ENCODE data around the gene TBC1D10A.
A peak's percentile ranks its signal among the peaks of the same experiment; 100 is the strongest.

TBC1D10A gene

DNA sequence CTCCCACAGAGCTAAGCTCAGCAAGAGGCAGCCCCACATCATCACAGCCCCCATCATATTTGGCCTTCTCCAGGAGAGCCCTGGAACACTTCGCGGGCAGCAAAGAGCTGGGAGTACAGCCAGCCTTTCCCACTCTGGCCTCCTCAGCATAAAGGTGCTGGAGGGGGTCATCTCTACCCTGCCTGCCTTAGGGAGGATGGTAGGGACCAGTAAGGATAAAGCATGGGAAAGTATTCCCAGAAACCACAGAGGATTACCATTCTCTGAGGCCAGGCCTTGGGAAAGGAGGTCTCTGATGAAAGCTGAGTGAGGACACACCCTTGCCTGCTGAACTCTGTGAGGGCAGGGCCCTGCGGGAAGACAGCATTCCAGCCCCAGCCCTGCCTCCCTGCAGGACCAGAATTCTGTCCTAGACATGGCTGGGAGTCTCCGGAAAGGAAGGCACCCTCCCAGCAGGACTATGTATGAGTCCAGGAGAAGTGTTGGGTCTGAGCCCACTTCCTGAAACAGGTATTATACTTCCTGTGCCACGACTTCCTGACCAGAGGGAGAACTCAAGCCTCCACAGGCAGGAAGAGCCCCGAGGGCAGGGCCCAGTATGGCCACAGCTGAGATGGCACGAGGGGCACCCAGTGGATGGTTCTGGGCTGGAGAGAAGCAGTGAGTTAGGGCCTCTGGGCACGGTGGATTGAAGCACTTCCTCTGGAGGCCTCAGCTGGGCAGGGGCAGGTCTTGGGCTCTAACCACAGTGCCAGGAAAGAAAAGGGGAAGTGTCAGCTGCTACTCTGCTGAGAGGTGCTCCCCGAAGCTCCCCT lies 24.5 kb downstream of the TBC1D10A start:
- peak in 13 of 58 donors; percentile 6 to 58 (median 22) for DNase-seq

DNA sequence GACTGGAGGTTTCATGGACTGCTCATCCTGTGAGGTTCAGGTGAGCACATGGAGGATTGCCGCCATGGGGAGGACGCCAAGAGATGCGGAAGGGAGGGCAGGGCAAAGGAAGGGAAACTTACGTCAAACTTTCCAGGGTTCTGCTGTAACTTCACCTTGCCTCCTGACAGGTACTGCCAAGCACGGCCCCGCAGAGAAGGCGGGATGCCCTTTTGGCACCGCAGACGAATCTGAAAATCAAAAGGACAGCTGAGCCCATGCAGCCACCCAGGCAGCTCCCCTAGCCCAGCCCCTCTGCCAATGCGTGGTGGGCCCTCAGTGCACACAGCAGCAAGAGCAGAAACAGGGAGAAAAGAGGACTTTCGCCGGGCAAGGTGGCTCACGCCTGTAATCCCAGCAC lies 27.4 kb downstream of the TBC1D10A start:
- DNase-seq, result no peak

DNA sequence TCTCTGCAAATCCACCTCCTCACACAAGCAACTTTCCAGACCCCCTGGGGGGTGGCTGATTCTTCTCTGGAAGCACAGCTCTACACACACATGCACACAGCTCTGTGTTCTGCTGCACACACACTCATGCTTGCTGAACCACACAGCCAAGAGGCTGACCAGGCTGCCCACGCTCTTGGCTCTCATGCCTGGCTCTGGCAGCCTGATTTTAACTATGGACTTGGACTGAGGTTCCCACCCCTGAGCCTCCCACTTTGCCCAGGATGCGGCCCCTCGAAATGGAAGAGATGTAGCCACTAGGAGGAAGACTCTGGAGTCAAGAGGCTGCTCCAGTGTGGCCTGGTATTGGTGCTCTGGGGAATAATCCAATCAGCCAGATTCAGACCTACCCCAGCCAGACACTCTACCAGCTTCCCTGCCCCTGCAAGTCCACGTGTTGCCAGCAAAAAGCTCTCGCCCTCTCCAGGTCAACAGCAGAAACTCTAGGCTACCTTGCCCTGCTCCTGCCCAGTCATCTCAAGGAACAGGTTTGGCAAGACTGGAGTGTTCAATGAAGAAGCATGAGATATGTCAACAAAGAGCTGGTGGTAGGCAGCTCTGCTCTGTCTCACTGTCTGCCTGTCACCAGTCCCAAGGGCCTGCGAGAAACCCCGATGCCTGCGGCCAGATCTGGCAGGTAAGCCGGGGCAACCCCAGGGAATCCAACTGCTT lies 28.6 kb downstream of the TBC1D10A start:
- DNase-seq, result no peak

DNA sequence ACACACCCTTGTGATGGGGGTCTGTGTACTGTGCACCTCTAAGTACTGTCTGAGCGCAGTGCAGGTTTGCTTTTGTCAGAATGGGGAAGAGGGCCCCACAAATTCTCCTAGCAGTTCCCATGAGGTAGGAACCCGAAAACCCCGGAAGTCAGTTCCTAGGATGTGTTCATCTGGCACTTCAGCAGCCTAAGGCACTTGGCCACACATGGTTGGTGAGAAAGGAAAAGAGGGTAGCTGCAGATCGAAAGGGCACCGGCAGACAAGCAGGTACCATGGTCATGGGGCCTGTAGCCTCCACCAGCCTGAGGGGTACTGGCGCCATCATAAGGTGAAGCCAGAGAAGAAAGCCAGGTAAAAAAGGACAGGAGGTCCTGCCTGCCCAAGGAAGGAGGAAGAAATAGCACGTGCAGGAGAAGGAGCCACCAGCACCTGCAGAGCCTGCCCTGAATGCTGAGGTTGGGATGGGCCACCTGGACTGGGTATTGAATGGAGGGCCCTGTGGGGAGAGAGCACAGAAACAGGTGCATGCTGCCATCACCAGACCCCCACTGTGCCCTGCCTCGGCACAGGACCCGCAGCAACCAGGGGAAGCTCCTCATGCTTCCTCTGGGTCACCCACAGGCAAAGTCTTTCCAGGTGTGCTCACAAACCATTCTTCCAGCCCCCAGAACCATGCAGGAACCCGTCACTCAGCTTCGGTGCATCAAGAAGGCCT lies 29.3 kb downstream of the TBC1D10A start:
- DNase-seq, result no peak

DNA sequence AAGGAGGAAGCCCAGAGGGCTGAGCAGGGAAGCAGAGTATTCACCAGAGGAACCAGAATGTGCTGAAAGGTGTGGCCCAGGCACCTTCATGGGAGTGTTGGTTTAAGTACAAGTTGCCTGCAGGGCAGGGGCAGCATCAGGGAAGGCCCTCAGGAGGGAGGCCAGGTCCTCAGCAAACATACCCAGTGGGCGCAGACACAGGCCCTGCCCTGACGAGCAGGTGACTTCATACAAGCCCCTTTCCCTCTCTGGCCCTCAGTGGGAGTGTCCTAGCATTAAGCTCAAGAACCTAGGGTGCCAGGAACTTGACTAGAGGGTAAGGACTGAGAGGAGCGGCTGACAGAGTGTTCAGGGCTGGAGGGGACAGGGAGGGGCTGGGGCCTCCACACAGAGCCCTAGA lies 29.9 kb downstream of the TBC1D10A start:
- no peak for DNase-seq

DNA sequence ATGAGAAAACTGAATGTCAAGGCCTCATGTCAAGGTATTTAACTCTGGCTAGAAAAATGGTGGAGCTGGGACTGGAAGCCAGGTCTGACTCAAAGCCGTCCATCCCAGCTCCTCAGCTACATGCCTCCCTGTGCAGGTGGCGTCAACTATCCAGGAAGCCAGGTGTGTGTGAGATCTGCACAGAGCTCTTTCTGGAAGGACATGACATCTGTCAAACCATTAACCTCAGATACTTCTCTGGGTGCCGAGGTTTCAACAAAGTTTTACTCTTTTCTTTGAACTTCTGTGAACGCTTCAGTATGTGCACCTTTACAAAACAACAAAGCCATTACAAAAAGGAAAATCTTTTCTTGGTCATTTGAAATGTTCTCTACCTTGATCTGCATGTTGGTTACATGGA lies 30.4 kb downstream of the TBC1D10A start:
- no peak for DNase-seq

DNA sequence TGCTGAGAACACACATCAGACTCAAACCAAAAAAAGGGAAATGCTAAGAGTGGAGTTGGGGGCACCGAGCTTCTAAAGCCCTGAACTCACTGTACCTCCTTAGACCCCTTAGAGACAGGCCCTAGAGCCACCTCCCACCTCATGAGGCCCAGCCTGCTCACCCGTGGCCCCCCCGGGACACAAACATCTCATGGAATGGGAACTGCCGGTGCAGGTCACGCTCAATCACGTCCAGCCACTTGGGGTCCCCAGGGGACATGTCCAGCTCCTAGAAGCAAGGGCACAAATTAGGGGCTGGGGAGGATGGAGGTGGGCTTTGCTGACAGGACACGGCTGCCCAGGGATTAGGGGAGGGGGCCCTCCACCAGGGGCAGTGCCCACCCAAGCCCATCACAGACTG lies 31.2 kb downstream of the TBC1D10A start:
- DNase-seq, result no peak

DNA sequence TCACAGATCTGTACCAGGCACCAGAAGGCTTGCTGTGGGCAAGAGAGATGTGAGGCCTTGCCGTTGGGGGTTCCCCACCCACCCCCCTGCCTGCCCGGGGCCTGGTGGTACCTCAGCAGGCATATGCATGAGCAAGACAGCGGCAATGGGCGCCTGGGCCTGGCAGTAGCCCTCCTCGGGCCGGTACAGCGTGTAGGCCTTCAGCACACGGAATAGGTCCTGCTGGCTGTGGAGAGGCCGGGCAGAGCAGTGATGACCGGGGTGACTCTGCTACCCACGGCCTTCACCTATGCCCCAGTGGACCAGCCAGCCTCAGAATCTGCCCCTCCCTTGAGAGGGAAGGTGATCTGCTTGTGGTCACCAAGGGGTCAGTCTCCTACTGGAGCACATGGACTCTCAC lies 31.9 kb downstream of the TBC1D10A start:
- DNase-seq, result no peak

DNA sequence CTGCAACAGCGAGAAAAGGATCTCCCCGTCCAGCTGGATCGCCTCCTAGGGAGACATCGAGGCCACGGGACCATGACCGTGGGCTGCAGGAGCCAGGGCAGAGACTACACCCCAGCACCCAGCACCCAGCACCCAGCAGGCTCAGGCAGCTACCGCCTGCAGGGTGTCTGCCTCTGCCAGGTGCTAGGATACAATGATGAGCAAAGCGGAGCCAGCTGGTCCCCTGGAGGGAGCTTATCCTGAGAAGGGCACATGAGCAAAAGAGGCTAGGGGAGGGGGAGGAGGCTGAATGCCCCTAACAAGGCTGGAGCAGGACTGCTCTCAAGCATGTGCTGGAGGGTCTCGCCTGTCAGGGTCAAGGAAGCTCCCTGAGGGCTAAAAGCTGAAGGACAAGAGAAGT lies 32.7 kb downstream of the TBC1D10A start:
- DNase-seq, result no peak

DNA sequence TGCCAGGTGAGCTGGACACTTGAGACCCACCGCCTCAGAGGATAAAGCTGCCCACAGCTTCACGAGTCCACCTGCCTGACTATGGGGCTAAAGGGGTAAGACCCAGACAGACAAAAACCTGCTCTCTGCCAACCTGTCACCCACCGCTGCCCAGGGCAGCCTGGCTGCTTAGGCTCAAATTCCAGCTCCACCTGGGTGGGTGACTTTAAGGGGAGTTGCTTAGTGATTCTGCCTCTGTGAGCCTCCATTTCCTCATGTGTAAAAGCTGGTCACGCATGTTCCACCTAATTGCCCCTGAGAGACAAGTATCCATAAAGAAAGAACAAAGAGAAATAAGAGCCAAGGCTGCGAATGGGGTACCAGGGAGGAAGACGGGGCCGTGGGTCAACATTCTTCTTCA lies 33.7 kb downstream of the TBC1D10A start:
- DNase-seq, result no peak

DNA sequence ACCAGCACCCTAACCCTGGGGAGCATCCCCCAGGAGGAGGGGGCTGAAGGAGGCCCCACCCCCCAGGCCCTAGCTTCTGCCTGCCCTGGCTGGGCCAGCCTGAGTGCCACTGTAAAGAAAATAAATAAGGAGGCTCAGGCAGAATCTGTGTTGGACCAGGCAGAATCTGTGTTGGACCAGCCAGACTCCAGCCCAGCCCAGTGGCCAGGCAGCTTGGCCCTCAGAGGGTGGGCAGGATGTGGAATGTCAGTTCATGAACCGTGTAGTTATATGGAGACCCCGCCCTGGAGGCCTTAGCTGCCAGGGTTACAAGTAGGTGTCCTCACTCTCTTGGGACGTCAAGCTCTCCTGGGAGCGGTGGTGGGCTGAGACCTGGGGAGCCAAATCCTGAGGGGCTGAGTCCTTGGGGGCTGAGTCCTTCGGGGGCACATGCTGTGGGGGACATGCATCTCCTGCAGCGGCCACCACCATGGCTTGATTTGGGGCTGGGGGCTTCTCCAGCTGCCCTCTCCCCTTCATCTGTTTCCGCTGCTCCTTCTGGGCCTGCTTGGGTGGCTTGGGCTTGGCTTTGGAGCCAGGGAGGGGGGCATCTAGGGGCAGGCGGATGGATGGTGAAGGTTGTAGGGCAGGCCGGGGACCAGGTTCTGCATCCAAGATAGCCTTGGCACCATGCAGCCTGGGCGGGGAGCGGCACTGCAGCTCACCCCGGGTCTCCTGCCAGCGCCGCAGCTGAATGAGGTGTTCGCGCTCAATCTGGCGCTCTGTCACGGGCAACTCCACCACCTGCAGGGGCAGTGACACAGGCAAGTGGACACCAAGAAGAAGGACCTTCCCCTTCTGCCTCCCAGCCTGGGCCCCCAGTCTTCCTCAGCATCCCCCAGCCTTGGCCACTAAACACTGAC lies 34.4 kb downstream of the TBC1D10A start:
- peak in 3 of 58 donors; percentile 15 to 17 (median 17) for DNase-seq

DNA sequence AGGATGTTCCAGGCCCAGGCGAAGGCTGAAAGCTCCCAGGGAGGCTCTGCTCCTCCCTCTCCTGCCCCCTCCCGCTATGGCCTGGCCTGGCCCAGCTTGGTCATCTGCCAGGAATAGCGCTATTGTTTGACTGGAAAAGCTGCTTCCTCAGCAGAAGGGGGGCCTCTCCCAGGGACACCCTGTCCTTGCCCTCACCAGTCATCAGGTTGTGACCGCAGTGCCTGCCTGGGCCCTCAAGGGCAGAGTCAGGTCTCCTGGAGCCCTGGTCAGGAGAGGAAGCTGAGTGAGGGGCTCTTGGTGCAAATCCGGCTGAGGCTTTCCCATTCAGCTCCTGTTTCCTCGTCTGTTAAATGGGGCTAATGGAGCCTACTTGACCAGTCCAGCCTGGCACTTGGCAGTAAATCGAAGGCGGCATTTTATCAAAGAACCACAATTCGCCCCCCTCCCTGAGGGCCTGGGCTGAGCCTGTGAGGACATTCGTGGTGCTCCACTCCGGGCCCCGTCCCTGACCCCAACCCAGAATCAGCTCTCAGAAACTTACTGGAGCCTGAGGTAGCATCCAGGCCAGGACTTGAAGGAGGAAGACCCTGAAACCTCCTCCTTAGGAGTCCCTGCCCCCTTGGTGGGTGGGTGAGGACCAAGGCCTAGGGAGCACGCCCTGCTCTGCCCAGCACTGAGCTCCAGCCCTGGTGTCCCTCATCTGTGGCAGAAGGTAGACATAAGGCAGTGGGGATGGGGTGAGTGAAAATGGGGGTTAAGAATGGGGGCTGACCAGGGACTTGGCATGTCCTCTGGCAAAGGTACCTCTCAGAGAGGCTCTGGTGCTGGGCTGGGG lies 35.5 kb downstream of the TBC1D10A start:
- DNase-seq, result peak in 55 of 58 donors; percentile 25 to 94 (median 70)

DNA sequence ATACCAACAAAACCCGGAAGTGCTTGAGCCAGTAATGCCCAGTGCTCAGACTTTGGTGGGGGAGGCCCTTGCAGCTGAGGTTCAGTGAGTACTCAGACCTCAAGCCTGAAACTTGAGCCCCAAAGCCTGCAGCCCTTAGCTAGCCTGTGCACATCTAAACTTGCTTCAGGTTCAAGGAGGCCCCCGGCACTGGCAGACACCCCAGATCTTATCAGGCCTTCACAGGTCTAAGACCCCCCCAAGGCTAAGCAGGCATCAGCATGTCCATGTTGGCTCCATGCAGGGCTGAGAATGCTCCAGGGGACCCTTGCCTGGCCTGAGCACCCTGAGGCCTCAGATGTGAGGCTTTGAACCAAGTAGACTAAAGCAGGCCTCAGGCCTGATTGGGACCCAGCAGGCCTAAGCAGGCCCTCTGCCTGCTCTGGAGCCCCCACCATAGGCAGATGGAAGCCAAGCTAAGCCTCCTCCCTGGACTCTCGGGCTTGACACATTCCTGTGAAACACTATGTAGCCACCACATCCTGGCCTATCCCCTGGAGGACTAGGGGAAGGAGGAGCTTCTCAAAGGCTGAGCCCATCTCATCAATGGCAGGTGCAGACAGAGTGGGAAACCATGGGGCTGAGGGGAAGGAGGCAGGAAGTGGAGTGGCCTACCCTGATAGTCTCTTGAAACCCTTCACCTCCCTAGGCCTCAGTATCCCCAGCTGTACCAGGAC lies 36.2 kb downstream of the TBC1D10A start:
- peak in 2 of 58 donors; percentile 37 to 63 for DNase-seq

DNA sequence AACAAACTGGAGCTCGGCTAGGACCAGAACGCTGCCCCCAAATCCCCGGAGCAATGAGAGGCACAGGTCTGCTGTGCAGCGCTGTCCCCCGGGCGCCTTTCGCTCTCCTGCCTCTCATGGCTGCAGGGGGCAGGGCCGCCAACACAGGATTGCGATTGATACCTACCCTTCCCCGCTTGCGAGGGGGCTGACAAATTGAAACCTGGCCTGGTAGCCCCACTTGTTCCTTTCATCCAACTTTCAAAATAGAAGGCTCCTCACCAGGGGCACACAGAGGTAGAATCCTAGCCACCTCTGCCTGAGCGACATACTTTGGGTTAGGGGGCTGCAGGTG lies 36.8 kb downstream of the TBC1D10A start:
- no peak for DNase-seq

DNA sequence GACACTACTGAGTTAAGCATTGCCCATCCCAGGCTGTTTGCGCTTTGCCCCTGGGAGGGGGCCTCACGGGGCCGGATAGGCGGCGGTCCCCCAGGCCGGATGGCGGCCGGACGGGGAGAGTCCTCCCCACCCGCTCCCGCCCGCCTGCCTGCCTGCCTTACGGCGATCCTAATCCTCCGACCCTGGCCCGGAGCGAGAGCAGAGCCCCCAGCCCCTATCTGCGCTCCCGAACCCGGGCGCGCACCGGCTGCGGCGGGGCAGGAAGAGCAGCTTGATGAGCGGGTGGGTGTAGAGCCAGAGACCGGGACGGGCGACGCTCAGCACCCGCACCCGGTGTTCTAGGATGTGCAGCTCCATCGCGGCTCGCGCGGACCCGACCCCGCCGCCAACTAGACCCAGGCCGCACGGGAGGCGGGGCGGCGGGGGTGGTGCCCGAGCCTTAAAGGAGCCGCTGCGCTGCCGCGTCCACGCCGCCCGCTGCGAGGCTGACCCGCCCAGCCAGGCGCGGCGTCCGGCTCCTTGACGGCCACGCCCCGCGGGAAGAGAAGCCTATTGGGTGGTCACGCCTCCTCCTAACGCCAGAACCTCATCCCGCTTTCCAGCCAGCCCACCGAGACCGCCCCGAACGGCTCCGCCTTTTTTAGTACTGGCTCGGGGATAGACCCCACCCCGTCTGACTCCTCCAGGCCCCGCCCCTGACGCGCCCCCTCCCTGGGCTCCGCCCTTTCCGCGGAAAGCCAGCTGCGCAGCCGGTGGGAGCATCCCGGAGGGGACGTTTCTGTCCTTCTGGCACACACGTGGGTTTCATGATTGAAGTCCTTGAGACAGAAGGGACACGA lies 37.4 kb downstream of the TBC1D10A start, which contains the start of gene CASTOR1:
Gene CASTOR1, minus strand, starts transcription at position 365 of the 839 bp plus-strand sequence. Its CDS starts 8 bp downstream, at position 357.
- peak; percentile 70 to 99 (median 96) for DNase-seq

DNA sequence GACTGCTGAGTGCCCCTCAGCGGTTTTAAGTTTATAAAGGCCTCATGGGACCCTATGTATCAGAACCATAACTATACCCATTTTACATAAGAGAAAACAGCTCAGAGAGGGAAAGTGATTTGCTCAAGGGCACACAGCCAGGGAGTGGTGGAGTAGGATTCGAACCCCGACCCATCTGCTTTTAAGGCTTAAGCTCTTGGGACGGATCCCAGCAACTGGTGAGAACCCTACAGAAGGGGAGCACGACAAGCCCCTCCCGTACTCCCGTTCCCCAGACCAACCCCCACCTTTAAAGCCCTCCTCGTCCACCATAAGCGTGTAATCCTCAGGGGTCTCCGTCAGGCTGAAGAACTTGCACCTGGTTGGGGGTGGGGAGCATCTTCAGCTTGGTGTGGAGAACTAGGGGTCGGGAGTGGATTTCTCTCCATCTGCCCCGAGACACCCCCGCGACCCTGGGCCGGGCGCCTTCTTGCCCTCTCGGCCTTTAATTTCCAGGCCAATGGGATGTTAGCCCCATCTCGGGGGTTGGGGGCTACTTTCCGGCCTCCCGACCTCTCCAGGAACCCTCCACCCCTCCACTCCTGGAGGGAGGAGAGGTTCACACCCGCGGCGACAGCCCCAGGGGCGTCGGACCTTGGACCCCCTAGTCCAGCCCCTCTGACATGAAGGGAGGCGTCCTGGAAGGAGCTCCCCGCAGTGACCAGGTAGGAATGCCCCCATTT lies 38.2 kb downstream of the TBC1D10A start:
- peak in 1 of 58 donors; percentile 38 for DNase-seq

DNA sequence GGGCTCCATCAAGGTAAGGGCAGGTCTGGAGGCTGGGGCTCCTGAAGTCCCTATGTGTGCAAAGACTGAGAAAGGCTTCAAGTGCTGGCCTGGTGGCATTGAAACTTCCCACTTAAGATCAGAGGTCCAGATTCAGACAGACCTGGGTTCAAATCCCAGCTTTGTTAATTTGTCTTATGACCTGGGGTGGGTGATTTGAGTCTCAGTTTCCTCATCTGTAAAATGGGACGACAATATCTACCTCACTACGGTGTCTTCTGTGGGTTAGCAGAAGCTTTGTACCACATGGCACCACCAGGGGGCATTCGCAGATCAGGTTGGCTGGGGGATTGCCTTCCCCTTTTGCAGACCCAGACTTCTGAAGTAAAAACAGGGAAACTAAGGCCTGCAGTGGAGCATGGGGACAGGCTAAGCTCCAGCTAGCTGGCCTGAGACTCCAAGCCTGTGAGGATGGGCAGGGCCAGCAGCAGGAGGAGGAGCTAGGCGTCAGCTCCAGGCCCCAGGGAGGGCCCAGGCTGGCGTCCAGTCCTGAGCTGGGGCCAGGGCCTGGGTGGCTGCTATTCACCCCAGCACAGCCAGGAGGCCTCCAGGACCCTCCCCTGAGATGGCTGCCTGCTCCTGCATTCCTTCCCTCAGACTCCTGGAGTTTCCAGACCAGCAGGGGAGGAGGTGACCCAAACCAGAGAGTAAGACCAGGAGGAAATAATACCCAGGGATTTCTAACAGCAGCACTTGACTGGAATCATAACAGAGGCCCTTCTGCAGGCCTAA lies 38.9 kb downstream of the TBC1D10A start:
- peak in 56 of 58 donors; percentile 24 to 90 (median 72) for DNase-seq
